HG02623 (cell line): ENCODE measurements around the gene ANLN.
"Not testable (repeated sequence)": the region's sequence is repeated elsewhere in the genome, so short reads cannot be mapped to it uniquely, and the experiment has no call there.

Experiments
- ATAC-seq: cut with Tn5 transposase; IDR thresholded peaks from one replicate; pipeline ENCODE4 v1.9.1; 2021; ENCODE audit warnings: moderate library complexity; ENCODE audit not compliant: unreplicated experiment

The ANLN gene

GRCh38 chr7:36372156-36372555 is 17.5 kb upstream of the ANLN start:
- ATAC-seq = no peak

- not testable (repeated sequence) for ATAC-seq
Observed at GRCh38 chr7:36378555-36378954, 11.1 kb upstream of the ANLN start.

GRCh38 chr7:36379831-36380504 is 9.7 kb upstream of the ANLN start:
- no peak for ATAC-seq

- ATAC-seq = no peak
Observed at GRCh38 chr7:36381056-36381455, 8.6 kb upstream of the ANLN start.

- ATAC-seq = not testable (repeated sequence)
Observed at GRCh38 chr7:36383284-36383683, 6.4 kb upstream of the ANLN start.

- not testable (repeated sequence) for ATAC-seq
Observed at GRCh38 chr7:36385646-36386045, 4.0 kb upstream of the ANLN start.

GRCh38 chr7:36387435-36388231 is 2.0 kb upstream of the ANLN start:
- ATAC-seq = no peak

GRCh38 chr7:36388423-36388822 is 1.2 kb upstream of the ANLN start:
- ATAC-seq = no peak

GRCh38 chr7:36390199-36391090 is 783 bp downstream of the ANLN start:
- ATAC-seq = peak; percentile 18

GRCh38 chr7:36391436-36392198 is 2.0 kb downstream of the ANLN start:
- ATAC-seq = peak; percentile 41

- no peak for ATAC-seq
Observed at GRCh38 chr7:36393826-36394225, 4.2 kb downstream of the ANLN start.

GRCh38 chr7:36395171-36395894 is 5.7 kb downstream of the ANLN start:
- ATAC-seq = no peak

- ATAC-seq = no peak
Observed at GRCh38 chr7:36396150-36396549, 6.5 kb downstream of the ANLN start.

- no peak for ATAC-seq
Observed at GRCh38 chr7:36400036-36400435, 10.4 kb downstream of the ANLN start.

- no peak for ATAC-seq
Observed at GRCh38 chr7:36400606-36401005, 10.9 kb downstream of the ANLN start.

- ATAC-seq = no peak
Observed at GRCh38 chr7:36403452-36403851, 13.8 kb downstream of the ANLN start.

- no peak for ATAC-seq
Observed at GRCh38 chr7:36404639-36405408, 15.2 kb downstream of the ANLN start.

- ATAC-seq = no peak
Observed at GRCh38 chr7:36405409-36405803, 15.7 kb downstream of the ANLN start.

GRCh38 chr7:36406156-36406555 is 16.5 kb downstream of the ANLN start:
- ATAC-seq = no peak
